GM18909 (cell line): ENCODE measurements around the gene RNF111.
"Not testable (repeated sequence)": the region's sequence is repeated elsewhere in the genome, so short reads cannot be mapped to it uniquely, and the experiment has no call there.

Experiments used
- ATAC-seq: cut with Tn5 transposase; IDR thresholded peaks from one replicate; pipeline ENCODE4 v1.9.1; 2021; ENCODE audit warnings: mild to moderate bottlenecking; ENCODE audit not compliant: unreplicated experiment, poor library complexity

RNF111 gene

DNA sequence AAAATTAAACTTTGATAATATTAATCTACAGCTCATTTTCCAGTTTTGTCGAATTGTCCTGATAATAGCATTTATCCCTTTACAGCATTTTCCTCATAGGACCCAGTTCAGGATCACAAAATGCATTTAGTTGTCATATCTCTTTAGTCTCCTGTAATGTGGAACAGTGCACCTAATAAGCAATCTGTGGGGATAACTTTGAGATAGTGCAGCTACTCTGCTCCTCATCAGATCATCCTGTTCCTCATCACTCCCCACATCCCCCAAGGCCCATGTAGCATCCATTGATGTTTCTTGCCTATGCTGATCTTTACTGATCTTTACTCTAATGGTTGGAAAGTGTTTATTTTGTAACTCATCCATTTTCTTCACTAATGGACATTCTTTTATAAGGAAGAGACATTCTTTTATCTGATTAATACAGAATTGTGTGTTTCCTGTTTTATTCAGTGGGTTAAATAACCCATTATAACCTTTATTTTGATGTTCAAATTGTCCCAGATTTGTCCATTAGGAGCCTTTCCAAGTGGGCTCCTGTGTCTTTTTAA, 7.5 kb downstream of the RNF111 start:
- no peak for ATAC-seq

DNA sequence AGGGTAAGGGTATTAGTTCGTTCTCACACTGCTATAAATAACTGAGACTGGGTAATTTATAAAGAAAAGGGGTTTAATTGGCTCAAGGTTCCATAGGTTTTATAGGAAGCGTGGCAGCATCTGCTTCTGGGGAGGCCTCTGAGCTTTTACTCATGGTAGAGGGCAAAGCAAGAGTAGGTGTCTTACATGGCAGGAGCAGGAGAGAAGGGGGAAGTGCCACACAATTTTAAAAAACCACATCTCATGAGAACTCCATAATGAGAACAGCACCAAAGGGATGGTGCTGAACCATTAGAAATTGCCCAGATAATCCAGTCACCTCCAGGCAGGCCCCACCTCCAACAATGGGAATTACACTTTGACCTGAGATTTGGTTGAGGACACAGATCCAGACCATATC, 12.2 kb downstream of the RNF111 start:
- no peak for ATAC-seq

GRCh38 chr15:59000251-59000650, 12.8 kb downstream of the RNF111 start:
- ATAC-seq, result not testable (repeated sequence)

DNA sequence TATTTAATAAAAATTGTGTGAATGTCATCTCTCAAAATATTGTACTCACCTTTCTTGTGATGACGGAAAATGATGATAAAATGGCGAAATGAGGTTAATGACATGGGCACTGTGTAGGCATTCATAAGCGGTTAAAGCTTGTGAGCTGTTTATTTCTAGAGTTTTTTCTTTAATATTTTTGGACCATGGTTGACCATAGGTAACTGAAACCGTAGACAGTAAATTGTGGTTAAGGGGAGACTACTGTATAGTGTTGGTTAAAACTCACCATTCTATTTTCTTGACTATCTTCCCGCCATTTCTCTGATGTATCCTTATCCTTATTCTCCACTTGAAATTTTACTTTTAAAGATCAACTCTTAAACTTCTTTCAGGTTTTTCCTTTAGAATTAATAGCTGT, 14.5 kb downstream of the RNF111 start:
- ATAC-seq, result no peak

GRCh38 chr15:59002418-59002859, 15.0 kb downstream of the RNF111 start:
- ATAC-seq, result no peak

DNA sequence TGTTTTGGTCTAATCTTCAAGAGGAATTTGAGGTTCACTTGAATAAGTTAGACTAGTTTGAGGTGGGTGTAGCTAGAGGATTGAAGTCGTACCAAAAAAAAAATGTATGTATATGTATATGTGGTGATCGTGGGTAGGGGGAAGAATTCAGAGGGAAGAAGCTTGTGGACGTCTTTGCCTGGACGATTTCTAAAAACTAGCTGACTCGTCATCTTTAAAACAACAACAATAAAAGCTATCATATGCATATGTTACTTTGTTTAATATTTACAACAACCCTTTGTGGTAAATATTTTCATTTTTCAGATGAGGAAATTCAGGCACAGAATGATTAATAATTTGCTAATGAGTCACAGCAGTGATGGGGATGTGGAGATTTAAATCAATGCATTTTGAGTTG, 18.1 kb downstream of the RNF111 start:
- ATAC-seq, result no peak

GRCh38 chr15:59008086-59008485, 20.6 kb downstream of the RNF111 start:
- no peak for ATAC-seq

DNA sequence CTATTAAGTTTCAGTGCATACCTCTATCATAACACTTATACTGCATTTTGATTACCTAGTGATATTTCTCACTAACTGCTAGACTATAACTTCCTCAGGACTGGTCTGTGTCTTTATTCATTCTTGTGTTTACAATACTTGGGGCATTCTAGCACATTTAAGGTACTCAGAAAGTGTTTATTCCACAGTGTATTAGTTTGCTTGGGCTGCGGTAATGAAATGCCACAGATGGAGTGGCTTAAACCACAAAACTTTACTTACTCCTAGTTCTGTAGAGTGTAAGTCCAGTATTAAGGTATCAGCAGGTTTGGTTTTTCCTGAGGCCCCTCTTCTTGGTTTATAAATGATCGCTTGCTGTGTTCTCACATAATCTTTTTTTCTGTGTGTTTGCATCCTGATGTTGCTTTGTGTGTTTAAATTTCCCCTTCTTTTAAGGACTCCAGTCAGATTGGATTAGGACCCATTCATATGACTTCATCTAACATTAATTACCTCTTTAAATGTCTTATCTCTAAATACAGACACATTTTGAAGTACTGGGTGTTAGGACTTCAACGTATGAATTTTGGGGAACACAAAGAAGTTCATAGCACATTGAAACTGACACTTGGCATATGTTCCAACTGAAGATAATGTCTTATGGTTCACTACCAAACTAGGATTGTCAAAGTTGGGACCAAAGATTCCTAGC, 23.9 kb downstream of the RNF111 start:
- ATAC-seq, result no peak

- no peak for ATAC-seq
Measured at GRCh38 chr15:59013246-59013873, 25.9 kb downstream of the RNF111 start.

GRCh38 chr15:59014068-59014467, 26.6 kb downstream of the RNF111 start:
- no peak for ATAC-seq

DNA sequence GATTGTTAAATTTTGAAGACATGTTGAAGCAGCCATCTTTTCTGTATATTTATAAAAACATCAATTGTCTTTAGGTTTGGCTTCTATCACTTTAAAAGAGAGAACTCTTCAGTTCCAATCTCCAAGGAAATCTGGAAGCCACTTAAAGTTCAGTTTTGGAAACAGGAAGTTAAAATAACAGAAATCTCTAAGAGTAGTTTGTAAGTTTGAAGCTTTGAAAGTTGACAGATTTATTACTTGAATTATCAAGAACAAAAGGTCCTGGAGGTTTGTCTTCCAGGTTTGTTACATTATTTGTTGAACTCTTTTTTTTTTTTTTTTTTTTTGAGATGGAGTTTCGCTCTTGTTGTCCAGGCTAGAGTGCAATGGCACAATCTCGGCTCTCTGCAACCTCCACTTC, 30.0 kb downstream of the RNF111 start:
- no peak for ATAC-seq

- no peak for ATAC-seq
Measured at GRCh38 chr15:59018833-59019232, 31.4 kb downstream of the RNF111 start.

GRCh38 chr15:59020322-59020721, 32.9 kb downstream of the RNF111 start:
- ATAC-seq, result no peak

DNA sequence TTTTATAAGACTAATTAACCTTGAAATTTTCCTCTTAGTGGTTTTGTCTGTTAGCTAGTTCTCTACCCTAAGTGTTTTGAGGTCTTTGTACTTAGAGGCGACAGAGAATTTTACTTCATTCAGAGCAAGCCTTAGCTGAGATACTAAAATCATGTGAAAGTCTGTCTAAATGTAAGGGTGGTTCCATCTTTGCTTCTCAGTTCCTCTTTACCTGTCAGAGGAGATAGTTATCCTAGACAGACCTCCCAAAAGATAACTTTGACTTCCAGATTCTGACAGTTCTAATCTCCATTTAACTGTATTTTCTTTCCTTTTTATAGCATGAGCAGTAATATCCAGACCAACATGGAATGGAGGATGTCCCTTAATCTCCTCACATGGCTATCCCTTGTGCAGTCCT, 34.7 kb downstream of the RNF111 start:
- no peak for ATAC-seq

DNA sequence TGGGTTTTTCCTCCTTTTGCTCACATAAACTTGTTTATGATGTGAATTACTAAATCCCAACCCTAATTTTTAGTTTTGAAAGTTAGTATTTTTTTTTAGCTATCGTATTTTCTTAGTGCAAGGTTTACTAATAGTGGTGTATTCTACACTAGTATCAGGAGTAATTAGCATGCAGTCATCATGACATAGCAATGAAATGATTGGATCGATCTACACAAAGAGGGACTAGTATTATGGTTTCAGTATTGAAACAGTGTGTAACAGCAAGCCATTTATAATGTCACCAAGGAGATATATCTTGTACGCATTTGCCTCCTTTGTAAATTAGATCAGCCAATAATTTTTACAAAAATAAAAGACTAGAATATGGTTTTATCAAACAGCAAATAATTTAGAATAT, 38.7 kb downstream of the RNF111 start:
- ATAC-seq, result no peak

GRCh38 chr15:59028387-59028955, 41.0 kb downstream of the RNF111 start:
- ATAC-seq, result no peak

- ATAC-seq, result no peak
Measured at GRCh38 chr15:59029554-59029953, 42.1 kb downstream of the RNF111 start.

- ATAC-seq, result no peak
Measured at GRCh38 chr15:59035201-59035600, 47.7 kb downstream of the RNF111 start.

- no peak for ATAC-seq
Measured at GRCh38 chr15:59039225-59039624, 51.8 kb downstream of the RNF111 start.

- ATAC-seq, result no peak
Measured at GRCh38 chr15:59042041-59042440, 54.6 kb downstream of the RNF111 start.

GRCh38 chr15:59048897-59049296, 61.4 kb downstream of the RNF111 start:
- ATAC-seq, result no peak
